ENCODE results near the gene SPSB2.
"Not testable (repeated sequence)": the region's sequence is repeated elsewhere in the genome, so short reads cannot be mapped to it uniquely, and the experiment has no call there.

- TF ChIP-seq ZNF692 (tag by site-specific recombination; IDR thresholded peaks at IDR 0.05); CTCF (tag by site-specific recombination; IDR thresholded peaks at IDR 0.05); ZNF23 (tag by site-specific recombination; IDR thresholded peaks at IDR 0.05; ENCODE audit: borderline replicate concordance); ZBTB8A (tag by site-specific recombination; IDR thresholded peaks at IDR 0.05); KLF8 (tag by site-specific recombination; IDR thresholded peaks at IDR 0.05); ZBTB7A (tag by site-specific recombination; IDR thresholded peaks at IDR 0.05; ENCODE audit: low read depth); SP2 (tag by site-specific recombination; IDR thresholded peaks at IDR 0.05); SETDB1 (IDR thresholded peaks at IDR 0.05; ENCODE audit: insufficient read length, low read length); ZNF24 (tag by site-specific recombination; IDR thresholded peaks at IDR 0.05); YY2 (tag by site-specific recombination; IDR thresholded peaks at IDR 0.05); ZNF580 (tag by site-specific recombination; IDR thresholded peaks at IDR 0.05); ZNF529 (tag by site-specific recombination; IDR thresholded peaks at IDR 0.05; ENCODE audit: insufficient replicate concordance); PRDM6 (tag by site-specific recombination; IDR thresholded peaks at IDR 0.05): not testable (repeated sequence)
Measured at GRCh38 chr12:6892683-6893082, 19.6 kb upstream of the SPSB2 start.
